ENCODE data around the gene APBA2. TPM values are rescaled to one million over a fixed set of nuclear protein-coding genes. Genes with fewer than 3 reads are reported as not detected.
A peak's percentile ranks its signal among the peaks of the same experiment; 100 is the strongest.

Gene APBA2
- total RNA-seq, 1 experiment from 2014 or later, result not detected

- intact Hi-C loops (cut with micrococcal nuclease; ENCODE audit: unreplicated experiment), result no loop called here
- Histone ChIP-seq H3K36me3 (ENCODE audit: control insufficient read depth, insufficient read depth, low read length) (no peaks in the 10 kb centered on the region), H3K4me3 (ENCODE audit: low read depth, low read length) (no peak overlapping the region), H3K9me3 (no peaks in the 10 kb centered on the region), H3K4me1 (no peaks in the 10 kb centered on the region), H3K27me3 (replicated peaks; ENCODE audit: control insufficient read depth, insufficient read depth, low read length) (no peaks in the 10 kb centered on the region)
- peaks cover 13% of the 10 kb centered on the region for H3K27me3 Mint-ChIP-seq (ENCODE audit: insufficient read depth, unreplicated experiment)
- H3K9me3 Mint-ChIP-seq (ENCODE audit: unreplicated experiment), result no peaks in the 10 kb centered on the region
- H3K27ac Mint-ChIP-seq (ENCODE audit: unreplicated experiment), result peak overlapping the region; percentile 20
- H3K36me3 Mint-ChIP-seq (ENCODE audit: insufficient read depth, unreplicated experiment), result peaks cover 6% of the 10 kb centered on the region
- peaks cover 6% of the 10 kb centered on the region for H3K4me1 Mint-ChIP-seq (ENCODE audit: low read depth, unreplicated experiment)
- TF ChIP-seq, protein P1, sequence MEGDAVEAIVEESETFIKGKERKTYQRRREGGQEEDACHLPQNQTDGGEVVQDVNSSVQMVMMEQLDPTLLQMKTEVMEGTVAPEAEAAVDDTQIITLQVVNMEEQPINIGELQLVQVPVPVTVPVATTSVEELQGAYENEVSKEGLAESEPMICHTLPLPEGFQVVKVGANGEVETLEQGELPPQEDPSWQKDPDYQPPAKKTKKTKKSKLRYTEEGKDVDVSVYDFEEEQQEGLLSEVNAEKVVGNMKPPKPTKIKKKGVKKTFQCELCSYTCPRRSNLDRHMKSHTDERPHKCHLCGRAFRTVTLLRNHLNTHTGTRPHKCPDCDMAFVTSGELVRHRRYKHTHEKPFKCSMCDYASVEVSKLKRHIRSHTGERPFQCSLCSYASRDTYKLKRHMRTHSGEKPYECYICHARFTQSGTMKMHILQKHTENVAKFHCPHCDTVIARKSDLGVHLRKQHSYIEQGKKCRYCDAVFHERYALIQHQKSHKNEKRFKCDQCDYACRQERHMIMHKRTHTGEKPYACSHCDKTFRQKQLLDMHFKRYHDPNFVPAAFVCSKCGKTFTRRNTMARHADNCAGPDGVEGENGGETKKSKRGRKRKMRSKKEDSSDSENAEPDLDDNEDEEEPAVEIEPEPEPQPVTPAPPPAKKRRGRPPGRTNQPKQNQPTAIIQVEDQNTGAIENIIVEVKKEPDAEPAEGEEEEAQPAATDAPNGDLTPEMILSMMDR (IDR thresholded peaks at IDR 0.05; ENCODE audit: insufficient read depth in 1 of 2, low read depth in 1 of 2, low read length in 1 of 2, severe bottlenecking in 1 of 2, unreplicated experiment in 1 of 2), result no peak
- no peak for DNase-seq
- ChIA-PET CTCF (no interaction called here), POLR2A (no interaction called here)
- BruUV-seq (replicated peaks), result no TSS peak
- H3K4me3 Mint-ChIP-seq (ENCODE audit: unreplicated experiment), result no peak overlapping the region
Observed at GRCh38 chr15:29114221-29115092, 228.7 kb downstream of the APBA2 start.

DNA sequence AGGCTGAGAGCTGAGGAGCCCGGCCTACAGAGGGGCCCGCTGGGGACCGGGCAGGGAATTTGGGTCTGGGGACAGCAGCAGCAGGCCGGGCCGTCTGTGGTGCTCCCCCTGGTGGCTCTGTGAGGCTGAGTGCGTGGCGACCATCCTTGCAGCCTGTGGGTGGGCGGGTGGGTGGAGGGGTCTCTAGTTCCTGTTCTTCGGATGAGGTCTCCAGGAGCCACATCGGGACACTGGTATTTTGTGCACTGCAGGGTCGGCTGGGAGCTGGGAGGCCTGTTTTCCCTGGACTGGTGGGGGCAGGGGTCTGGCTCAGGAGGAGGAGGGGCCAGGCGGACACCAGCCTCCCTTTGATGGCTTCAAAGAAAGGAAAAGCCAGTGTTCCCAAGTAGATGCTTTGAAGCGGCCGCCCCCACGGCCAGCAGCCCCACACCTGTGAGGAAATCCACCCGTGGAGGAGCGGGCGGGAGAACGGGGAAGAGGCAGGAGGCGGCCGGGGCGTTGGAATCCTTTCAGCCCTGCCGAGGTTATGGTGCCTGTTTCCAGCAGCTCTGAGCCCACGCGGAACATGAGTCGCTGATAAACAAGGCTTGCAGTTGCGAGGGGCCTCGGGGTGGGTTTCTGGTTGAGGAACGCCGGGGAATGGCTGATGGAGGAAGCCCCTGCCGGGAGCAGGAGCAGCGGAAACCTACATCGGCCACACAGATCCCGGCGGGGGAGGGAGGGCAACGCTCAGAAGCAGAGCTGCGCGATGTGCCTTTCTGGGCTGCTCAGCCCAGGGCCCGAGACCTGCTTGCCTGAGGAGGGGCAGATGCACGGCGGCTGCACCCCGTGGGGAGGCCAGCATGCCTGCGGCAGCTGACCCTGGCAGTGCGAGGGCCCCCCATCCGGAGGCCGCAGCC is 229.6 kb downstream of the APBA2 start:
- BruUV-seq (replicated peaks), result no TSS peak
- Mint-ChIP-seq H3K4me1 (ENCODE audit: low read depth, unreplicated experiment) (peaks cover 6% of the 10 kb centered on the region), H3K4me3 (ENCODE audit: unreplicated experiment) (no peak overlapping the region), H3K27me3 (ENCODE audit: insufficient read depth, unreplicated experiment) (peaks cover 13% of the 10 kb centered on the region), H3K27ac (ENCODE audit: unreplicated experiment) (peak overlapping the region; percentile 20), H3K36me3 (ENCODE audit: insufficient read depth, unreplicated experiment) (peaks cover 6% of the 10 kb centered on the region), H3K9me3 (ENCODE audit: unreplicated experiment) (no peaks in the 10 kb centered on the region)
- peak in 1 of 2 experiments; percentile 20 for DNase-seq
- Histone ChIP-seq H3K9me3 (no peaks in the 10 kb centered on the region), H3K36me3 (ENCODE audit: control insufficient read depth, insufficient read depth, low read length) (no peaks in the 10 kb centered on the region), H3K4me1 (no peaks in the 10 kb centered on the region), H3K4me3 (ENCODE audit: low read depth, low read length) (no peak overlapping the region), H3K27me3 (replicated peaks; ENCODE audit: control insufficient read depth, insufficient read depth, low read length) (no peaks in the 10 kb centered on the region)
- TF ChIP-seq, protein P1 (IDR thresholded peaks at IDR 0.05; ENCODE audit: insufficient read depth in 1 of 2, low read depth in 1 of 2, low read length in 1 of 2, severe bottlenecking in 1 of 2, unreplicated experiment in 1 of 2), result peak; percentile 40 to 45
- ChIA-PET POLR2A (no interaction called here), CTCF (interaction anchor here (1.7 kb wide), 1 partner anchor 12 kb away, joined by 3 read pairs; no protein-coding TSS in a partner anchor)
- intact Hi-C loops (cut with micrococcal nuclease; ENCODE audit: unreplicated experiment), result no loop called here
